GM23338 (cell line): ENCODE data around the gene FAM89B. TPM values are rescaled to one million over a fixed set of nuclear protein-coding genes. Genes with fewer than 3 reads are reported as not detected.
A peak's percentile ranks its signal among the peaks of the same experiment; 100 is the strongest.

Experiments used
- ATAC-seq: fragments of 200-7000 bp; cut with Tn5 transposase; 3 replicates; pipeline ENCODE4 v1.9.1; 2020
- DNase-seq: peaks from one replicate; pipeline ENCODE4 v3.0.0-alpha.2; 2015; ENCODE audit warnings: low spot score
- H2AFZ ChIP-seq: fragments of 200-600 bp; sonication (generic); 2 replicates; pipeline ENCODE4 v1.8.0; 2016; ENCODE audit warnings: antibody characterized with exemption, mild to moderate bottlenecking, moderate library complexity
- H3F3A ChIP-seq: fragments of 200-600 bp; sonication (generic); replicated peaks from 2 replicates; pipeline ENCODE4 v1.8.0; 2017; ENCODE audit warnings: antibody characterized with exemption, mixed run types, low read depth
- H3K27ac ChIP-seq: fragments of 200-600 bp; sonication (generic); 2 replicates; pipeline ENCODE4 v1.6.1; 2016; ENCODE audit warnings: low read depth
- H3K27me3 ChIP-seq: fragments of 200-600 bp; sonication (generic); 2 replicates; pipeline ENCODE4 v1.8.0; 2016; ENCODE audit warnings: mild to moderate bottlenecking, mixed run types, moderate library complexity; ENCODE audit not compliant: insufficient read depth
- H3K36me3 ChIP-seq: fragments of 200-600 bp; sonication (generic); 2 replicates; pipeline ENCODE4 v1.8.0; 2016; ENCODE audit warnings: mild to moderate bottlenecking; ENCODE audit not compliant: insufficient read depth
- H3K4me1 ChIP-seq: fragments of 200-600 bp; sonication (generic); 2 replicates; pipeline ENCODE4 v1.8.0; 2016; ENCODE audit warnings: mild to moderate bottlenecking, moderate library complexity; ENCODE audit not compliant: insufficient read depth
- H3K4me2 ChIP-seq: fragments of 200-600 bp; sonication (generic); 2 replicates; pipeline ENCODE4 v1.7.1; 2017; ENCODE audit warnings: mixed run types
- H3K4me3 ChIP-seq: fragments of 200-600 bp; sonication (generic); 2 replicates; pipeline ENCODE4 v1.6.1; 2016; ENCODE audit warnings: mixed run types
- H3K79me2 ChIP-seq: fragments of 200-600 bp; sonication (generic); replicated peaks from 2 replicates; pipeline ENCODE4 v1.8.0; 2017; ENCODE audit warnings: mild to moderate bottlenecking; ENCODE audit not compliant: insufficient read depth
- H3K9me2 ChIP-seq: fragments of 200-600 bp; sonication (generic); 2 replicates; pipeline ENCODE4 v1.8.0; 2017; ENCODE audit not compliant: insufficient read depth
- H4K20me1 ChIP-seq: fragments of 200-600 bp; sonication (generic); replicated peaks from 2 replicates; pipeline ENCODE4 v1.8.0; 2017; ENCODE audit warnings: mild to moderate bottlenecking; ENCODE audit not compliant: insufficient read depth
- H3K27ac Mint-ChIP-seq: 2 replicates; pipeline ENCODE4 v1.8.0; 2020; ENCODE audit warnings: inconsistent platforms, mild to moderate bottlenecking, moderate library complexity, mixed read lengths
- H3K27me3 Mint-ChIP-seq: 3 replicates; pipeline ENCODE4 v1.8.0; 2022; ENCODE audit warnings: low read depth, mild to moderate bottlenecking, moderate library complexity, mixed read lengths, inconsistent platforms; ENCODE audit not compliant: insufficient read depth, poor library complexity
- H3K36me3 Mint-ChIP-seq: 3 replicates; pipeline ENCODE4 v1.8.0; 2021; ENCODE audit warnings: low read depth, mild to moderate bottlenecking, inconsistent platforms, moderate library complexity, mixed read lengths
- H3K4me1 Mint-ChIP-seq: 3 replicates; pipeline ENCODE4 v1.8.0; 2020; ENCODE audit warnings: mild to moderate bottlenecking, inconsistent platforms, mixed read lengths
- H3K4me3 Mint-ChIP-seq: 3 replicates; pipeline ENCODE4 v1.8.0; 2021; ENCODE audit warnings: moderate library complexity, mild to moderate bottlenecking, inconsistent platforms, mixed read lengths
- H3K9me3 Mint-ChIP-seq: 3 replicates; pipeline ENCODE4 v1.8.0; 2020; ENCODE audit warnings: moderate library complexity, mild to moderate bottlenecking, inconsistent platforms, mixed read lengths
- CTCF ChIP-seq, 2 experiments: fragments of 200-600 bp in 1 of 2; sonication (generic) in 1 of 2; conservative IDR thresholded peaks; 2 replicates each; pipeline versions ENCODE4 v1.5.1 to v1.6.1; 2016 to 2017; ENCODE audit warnings: antibody characterized with exemption in 2 of 2, low read depth in 2 of 2, mild to moderate bottlenecking in 2 of 2, moderate library complexity in 1 of 2
- EZH2phosphoT487 ChIP-seq: fragments of 200-600 bp; sonication (generic); IDR thresholded peaks from one replicate; pipeline ENCODE4 v1.8.1; 2018; ENCODE audit warnings: antibody characterized with exemption; ENCODE audit not compliant: unreplicated experiment
- JUNB ChIP-seq: IDR thresholded peaks from one replicate; pipeline ENCODE4 v1.6.1; 2016; ENCODE audit warnings: antibody characterized with exemption; ENCODE audit not compliant: unreplicated experiment
- STAT1 ChIP-seq: IDR thresholded peaks from one replicate; pipeline ENCODE4 v1.6.1; 2016; ENCODE audit warnings: antibody characterized with exemption; ENCODE audit not compliant: unreplicated experiment
- ZNF462 ChIP-seq: fragments of 250-450 bp; sonication (Bioruptor Pico); IDR thresholded peaks from 2 replicates; pipeline ENCODE4 v1.5.0; 2020; ENCODE audit warnings: mild to moderate bottlenecking, moderate library complexity
- polyA plus RNA-seq: library from polyadenylated mRNA; unstranded; fragments of >200 nt; fragmentation: Nextera tagmentation; extraction: Ambion mirVana; gene quantifications from 2 replicates; pipeline ENCODE4 v1.2.1, GENCODE V29; 2016
- total RNA-seq: library from RNA; depleted of rRNA; stranded (reverse); fragments of >200 nt; shearing (Covaris generic); gene quantifications from 2 replicates; pipeline ENCODE4 v1.2.3, GENCODE V29; 2014

FAM89B gene
- total and polyA plus RNA-seq, 2 experiments from 2014 or later = 13.0 to 18.2 TPM

GRCh38 chr11:65615950-65616574 is 43.7 kb downstream of the FAM89B start (continued):
- TF ChIP-seq CTCF (conservative IDR thresholded peaks at IDR 0.05; ENCODE audit: low read depth in 2 of 2) (no peak), JUNB (no peak), STAT1 (no peak)

GRCh38 chr11:65616575-65617001 is 44.2 kb downstream of the FAM89B start:
- Histone ChIP-seq H3K4me1 (peaks cover 14% of the 10 kb centered on the region; the same call in 1 of the 2 replicates), H3K79me2 (peaks cover 28% of the 10 kb centered on the region), H3K27me3 (no peaks in the 10 kb centered on the region), H3K4me2 (peak overlapping the region; percentile 97), H2AFZ (no peak overlapping the region), H3K4me3 (peak overlapping the region; percentile 58), H4K20me1 (peaks cover 14% of the 10 kb centered on the region), H3K36me3 (no peaks in the 10 kb centered on the region; the same call in 1 of the 2 replicates), H3F3A (peaks cover 7% of the 10 kb centered on the region), H3K9me2 (no peaks in the 10 kb centered on the region), H3K27ac (0 out of 2 replicates have a peak overlapping the region, but pooled peaks have one; percentile 50)
- H3K9me3 Mint-ChIP-seq = no peaks in the 10 kb centered on the region; the same call in 2 of the 3 replicates
- peaks cover 26% of the 10 kb centered on the region for H3K27me3 Mint-ChIP-seq
- peaks cover 23% of the 10 kb centered on the region for H3K36me3 Mint-ChIP-seq
- peaks cover 16% of the 10 kb centered on the region for H3K4me1 Mint-ChIP-seq
- H3K27ac Mint-ChIP-seq = peak overlapping the region; percentile 93
- DNase-seq (no peak), ATAC-seq (no peak)
- TF ChIP-seq EZH2phosphoT487 = no peak
- TF ChIP-seq STAT1 = no peak
- TF ChIP-seq ZNF462 (CRISPR knock-in tag) = no peak
- peak overlapping the region; percentile 94 for H3K4me3 Mint-ChIP-seq
